ENCODE data around the gene HS3ST5.
"Not testable (repeated sequence)": the region's sequence is repeated elsewhere in the genome, so short reads cannot be mapped to it uniquely, and the experiment has no call there.

HS3ST5 gene

DNA sequence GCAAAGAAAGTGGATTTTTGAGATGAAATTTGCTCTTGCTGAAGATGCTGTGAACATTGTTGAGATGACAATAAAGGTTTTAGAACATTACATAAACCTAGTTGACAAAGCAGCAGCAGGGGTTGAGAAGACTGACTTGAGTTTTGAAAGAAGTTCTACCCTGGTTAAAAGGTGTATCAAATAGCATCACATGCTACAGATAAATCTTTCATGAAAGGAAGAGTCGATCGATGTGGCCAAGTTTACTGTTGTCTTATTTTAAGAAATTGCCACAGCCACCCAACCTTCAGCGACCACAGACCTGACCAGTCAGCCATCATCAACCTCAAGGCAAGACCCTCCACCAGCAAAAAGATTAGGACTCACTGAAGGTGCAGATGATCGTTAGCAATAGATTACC lies 155.3 kb downstream of the HS3ST5 start:
- DNase-seq = no peak

- DNase-seq = no peak
These were observed 161.2 kb downstream of the HS3ST5 start for GRCh38 chr6:114181664-114182063.

DNA sequence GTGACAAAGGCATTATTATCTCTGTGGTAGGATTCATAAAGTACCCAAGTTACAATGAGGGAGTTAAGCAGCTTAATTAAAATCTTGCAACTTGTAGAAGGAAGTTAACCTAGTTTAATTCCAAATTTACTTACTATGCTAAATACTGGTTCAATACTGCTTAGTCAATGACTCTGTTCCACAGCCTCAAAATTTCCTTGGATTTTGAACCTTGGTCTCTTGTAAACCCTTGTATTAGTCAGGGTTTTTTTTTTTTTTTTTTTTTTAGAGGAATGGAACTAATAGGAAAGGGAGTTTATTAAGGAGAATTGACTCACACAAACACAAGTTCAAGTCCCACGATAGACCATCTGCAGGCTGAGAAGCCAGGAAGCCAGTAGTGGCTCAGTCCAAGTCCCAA lies 163.4 kb downstream of the HS3ST5 start:
- DNase-seq = no peak

DNA sequence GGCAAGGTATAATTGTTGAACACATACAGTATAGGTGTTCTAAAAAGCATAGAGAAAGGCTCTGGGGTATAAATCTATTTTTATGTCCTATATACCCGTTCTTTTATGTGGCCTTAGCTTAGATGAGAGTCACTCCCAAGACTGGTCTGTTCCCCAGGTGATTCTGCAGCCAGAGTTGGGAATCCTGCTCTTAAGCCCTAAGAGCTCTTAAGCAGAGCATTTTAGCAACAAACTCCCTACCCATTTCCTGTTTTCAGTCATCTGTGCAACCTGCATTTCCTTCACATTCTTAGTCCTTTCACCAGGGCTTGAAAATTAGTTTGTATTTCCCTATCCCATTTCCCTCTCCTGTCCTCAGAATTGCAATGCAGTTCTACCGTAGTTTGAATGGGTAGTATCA lies 166.1 kb downstream of the HS3ST5 start:
- DNase-seq = no peak

DNA sequence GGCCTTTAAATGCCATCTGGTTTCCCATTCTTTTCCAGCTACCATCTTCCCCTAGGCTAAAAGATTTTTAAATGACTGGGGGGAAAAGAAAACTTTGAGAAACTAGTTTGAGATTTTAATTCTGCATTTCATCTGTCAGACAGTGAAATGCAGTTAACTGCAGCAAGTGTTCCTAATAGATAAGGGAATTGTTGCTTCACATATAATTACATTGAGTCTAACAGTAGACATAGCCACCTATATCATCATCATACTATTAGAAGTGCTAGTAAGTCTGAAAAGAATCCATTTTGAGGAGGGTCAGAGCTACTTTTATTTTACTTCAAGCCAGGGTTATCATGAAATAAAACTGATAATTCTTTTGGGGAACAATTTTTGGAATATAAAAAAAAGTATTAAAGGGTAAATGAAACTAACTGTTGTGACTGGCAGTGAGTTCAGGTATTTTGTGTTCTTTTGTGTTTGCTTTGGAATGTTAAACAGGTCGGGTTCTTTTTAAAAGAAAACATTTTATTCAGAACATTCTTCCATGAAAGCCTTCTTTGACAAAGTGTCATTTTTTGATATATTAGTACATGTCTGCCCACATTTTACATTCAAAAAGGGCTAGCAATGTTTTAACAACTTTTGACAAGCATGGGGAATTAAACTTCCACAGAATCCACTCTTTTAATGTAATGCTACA lies 170.1 kb downstream of the HS3ST5 start:
- DNase-seq = no peak

- DNase-seq = no peak
These were observed 171.3 kb downstream of the HS3ST5 start for GRCh38 chr6:114171473-114171872.

DNA sequence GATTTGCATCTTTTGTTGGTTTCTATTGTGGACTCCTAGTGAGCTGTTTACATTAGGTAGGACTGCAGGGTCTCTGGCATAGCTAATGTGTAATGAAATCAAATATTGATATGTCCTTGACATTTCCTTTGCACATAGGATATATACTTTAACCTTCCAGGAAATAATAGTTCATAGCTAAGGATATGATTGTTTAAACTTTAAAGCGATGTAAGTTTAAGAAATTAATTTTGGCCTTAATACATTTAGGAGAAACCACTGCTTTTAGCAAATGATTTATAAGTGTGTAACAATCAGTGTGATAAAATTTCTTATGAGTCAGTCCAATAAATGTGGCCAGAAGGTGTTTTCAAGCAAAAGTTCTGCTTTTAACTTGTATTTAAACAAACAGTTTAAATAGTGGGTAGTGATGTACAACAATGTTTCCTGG lies 171.8 kb downstream of the HS3ST5 start:
- DNase-seq = no peak

DNA sequence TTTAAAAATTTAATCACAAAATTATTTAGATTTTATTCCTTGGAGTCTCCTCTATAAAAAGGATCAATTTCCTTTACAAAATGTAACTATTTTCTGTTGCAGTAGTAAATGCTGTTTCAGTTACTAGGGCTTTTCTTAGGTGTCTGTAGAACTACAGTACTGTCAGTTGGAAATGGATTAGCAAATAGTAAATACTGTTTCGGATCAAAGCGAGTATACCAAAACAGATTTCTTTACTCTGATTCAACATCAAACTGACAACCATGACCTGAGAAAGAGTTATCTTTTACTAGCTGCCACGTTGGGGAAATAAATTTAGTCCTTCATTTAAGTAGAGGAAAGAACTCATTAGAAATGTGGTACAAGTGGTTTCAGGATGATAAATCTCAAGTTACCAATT lies 172.5 kb downstream of the HS3ST5 start:
- DNase-seq = no peak

DNA sequence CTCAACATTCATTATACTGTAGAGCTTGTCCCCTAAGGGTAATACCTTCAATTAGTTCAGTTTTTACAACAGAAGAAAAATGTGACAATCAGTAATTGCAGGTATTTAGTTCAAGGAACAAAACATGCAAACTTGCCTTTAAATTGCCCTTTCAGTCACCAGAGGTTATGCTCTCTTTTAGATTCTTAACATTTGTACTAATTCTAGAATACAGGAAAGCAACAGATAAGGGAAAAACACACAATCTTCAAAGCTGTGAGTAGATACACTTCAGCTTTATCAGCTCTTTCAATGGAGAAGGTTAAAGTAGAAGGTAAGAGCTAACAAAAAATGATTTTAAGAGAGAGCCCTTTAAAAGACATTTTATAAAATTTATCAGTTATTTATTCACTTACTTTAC lies 173.1 kb downstream of the HS3ST5 start:
- no peak for DNase-seq

GRCh38 chr6:114167583-114168576 lies 174.9 kb downstream of the HS3ST5 start:
- no peak for DNase-seq

DNA sequence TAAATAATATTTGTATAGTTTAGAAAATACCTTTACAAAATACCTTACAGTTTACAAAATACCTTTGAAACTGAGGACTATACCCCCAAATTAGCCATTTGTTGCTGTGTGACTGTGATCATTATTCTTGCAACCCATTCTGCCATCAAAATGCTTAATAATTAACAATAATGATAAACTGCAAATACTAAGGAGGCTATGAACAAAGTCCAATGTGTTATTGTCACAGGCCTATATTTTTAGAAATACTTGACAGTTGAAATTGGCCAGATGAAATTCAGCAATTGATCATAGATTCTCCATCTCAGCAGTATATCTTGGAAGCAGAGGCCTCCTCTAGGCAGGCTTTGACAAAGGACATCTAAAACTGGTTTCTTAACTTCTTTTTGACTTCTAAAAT lies 178.6 kb downstream of the HS3ST5 start:
- no peak for DNase-seq

GRCh38 chr6:114162691-114163347 lies 180.0 kb downstream of the HS3ST5 start:
- DNase-seq = no peak

DNA sequence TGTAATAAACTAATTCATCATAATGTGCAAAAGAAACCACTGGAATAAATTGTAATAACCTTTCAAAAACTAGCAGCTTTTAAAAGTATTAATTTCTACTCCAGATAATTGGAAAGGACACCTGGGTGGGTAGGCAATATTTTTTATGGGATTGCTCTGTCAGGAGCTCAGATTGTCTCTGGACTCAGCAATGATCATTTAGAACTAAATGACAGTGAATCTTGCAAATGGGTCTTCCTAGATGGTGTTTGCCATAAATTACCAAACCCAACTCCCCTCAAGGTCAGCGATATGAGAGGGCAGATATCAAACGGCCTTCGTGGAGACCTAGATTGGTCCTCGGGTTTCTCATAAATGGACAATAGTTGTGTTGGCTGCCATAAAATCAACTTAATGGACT lies 181.9 kb downstream of the HS3ST5 start:
- DNase-seq = no peak

- DNase-seq = no peak
These were observed 183.1 kb downstream of the HS3ST5 start for GRCh38 chr6:114159727-114160126.

GRCh38 chr6:114158838-114159694 lies 183.8 kb downstream of the HS3ST5 start:
- DNase-seq = no peak

- DNase-seq = no peak
These were observed 184.4 kb downstream of the HS3ST5 start for GRCh38 chr6:114158411-114158810.

- DNase-seq = no peak
These were observed 185.0 kb downstream of the HS3ST5 start for GRCh38 chr6:114157848-114158247.

DNA sequence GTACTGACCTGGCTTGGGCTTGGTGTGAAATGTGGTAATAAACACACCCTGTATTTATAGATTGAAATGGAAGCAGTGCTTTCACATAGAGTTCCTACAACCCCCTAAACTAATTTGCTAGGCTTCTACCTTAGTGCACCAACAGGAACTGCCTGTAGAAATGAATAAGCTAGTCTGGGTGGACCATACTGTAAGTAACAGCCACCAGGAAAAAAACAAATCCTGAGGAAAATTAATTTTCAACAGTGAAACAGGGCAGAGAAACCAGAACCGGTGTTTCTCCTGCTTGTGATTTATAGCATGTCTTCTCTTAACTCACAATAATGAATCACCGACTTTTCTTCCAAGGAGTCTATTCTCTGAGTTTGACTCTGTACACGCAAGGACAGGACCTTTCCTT lies 187.1 kb downstream of the HS3ST5 start:
- DNase-seq = no peak

DNA sequence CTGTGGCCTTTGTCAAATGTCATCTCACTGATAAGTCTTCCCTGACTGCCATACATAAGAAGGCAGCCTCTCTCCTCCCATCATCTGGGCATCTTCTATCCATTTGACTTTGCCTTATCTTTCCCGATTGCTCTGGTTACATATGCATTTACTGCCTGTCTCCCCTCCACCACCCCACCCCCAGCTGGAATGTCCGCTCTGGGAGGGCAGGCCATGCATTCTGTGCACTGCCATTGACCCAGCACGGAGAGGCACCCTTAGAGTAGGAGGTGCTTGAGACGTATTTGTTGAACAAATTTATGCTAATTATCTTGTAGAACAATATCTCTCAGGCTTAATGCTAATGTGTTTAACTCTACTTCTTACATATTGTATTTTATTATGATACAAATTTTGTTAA lies 188.0 kb downstream of the HS3ST5 start:
- no peak for DNase-seq

DNA sequence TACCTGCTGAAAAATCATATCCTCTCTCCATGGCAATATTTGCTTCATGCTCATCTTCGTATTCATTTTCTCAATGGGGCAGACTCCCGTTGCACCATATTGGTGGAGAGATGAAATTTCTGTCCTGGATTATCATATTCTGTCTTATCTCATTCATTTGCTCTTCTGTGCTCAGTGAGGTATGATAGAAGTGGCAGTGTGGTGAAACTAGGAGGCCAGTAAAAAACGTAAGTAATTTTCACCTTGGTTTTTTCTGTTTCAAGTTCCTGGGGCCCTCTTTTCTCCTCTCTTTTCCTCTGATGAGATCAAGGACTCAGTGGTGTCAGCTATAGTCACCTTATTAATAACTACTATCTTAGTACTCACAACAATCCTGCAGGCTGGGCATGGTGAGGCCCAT lies 189.4 kb downstream of the HS3ST5 start:
- no peak for DNase-seq

DNA sequence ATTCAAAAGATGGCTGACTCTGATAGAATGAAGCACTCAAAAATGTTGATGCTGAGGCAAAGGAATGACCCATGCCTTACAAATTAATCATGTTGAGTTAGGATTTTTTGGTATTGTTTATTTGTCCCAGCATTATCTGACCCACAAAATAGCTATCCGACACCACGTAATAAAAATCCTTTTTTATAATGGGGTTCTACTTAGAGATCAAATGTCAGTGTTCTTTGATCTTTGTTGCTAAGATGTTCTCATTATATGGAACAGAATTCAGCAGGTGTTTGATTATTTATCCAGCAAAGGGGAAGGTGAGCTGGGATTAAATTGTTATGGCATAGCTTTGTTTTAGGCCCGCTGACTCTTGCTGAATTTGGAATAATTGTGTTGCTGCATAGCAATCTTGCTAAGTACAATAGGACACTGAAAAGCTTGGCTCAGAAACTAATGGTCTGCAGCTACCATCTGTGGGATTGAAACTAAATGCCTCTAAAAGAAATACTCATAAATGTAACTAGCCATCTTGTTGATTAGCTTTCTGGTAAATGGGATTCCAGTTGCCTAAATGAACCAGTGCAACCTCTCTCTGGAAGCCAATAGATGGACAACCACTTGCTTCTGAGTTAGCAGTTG lies 191.6 kb downstream of the HS3ST5 start:
- DNase-seq = no peak

DNA sequence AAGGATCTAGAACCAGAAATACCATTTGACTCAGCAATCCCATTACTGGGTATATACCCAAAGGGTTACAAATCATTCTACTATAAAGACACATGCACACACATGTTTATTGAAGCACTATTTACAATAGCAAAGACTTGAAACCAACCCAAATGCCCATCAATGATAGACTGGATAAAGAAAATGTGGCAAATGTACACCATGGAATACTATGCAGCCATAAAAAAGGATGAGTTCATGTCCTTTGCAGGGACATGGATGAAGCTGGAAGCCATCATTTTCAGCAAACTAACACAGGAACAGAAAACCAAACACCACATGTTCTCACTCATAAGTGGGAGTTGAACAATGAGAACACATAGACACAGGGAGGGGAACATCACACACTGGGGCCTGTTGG lies 193.6 kb downstream of the HS3ST5 start:
- not testable (repeated sequence) for DNase-seq
